GM12878 (cell line): ENCODE data around the gene VWA8. TPM values are rescaled to one million over a fixed set of nuclear protein-coding genes. Genes with fewer than 3 reads are reported as not detected.

Experiments used
- ATAC-seq: fragments of 200-7000 bp; cut with Tn5 transposase; 3 replicates; pipeline ENCODE4 v1.9.1; 2020; ENCODE audit warnings: mild to moderate bottlenecking, moderate library complexity
- BruUV-seq: library from RNA; stranded (reverse); fragments of 400-500 nt; replicated peaks from 2 replicates; lab custom pipeline; 2021; lab: Mats Ljungman, UMichigan
- CTCF ChIA-PET: fragments of 300-600 bp; sonication (Branson Sonifier 250); formaldehyde crosslinking; extraction: SDS; loops from one replicate; lab custom pipeline; 2021; ENCODE audit warnings: inconsistent platforms; lab: Yijun Ruan, JAX
- POLR2A ChIA-PET: fragments of 350-600 bp; formaldehyde crosslinking; extraction: SDS; loops from one replicate; lab custom pipeline; 2021; ENCODE audit warnings: inconsistent platforms; lab: Charles Lee
- RAD21 ChIA-PET: fragments of 300-600 bp; sonication (Branson Sonifier 250); formaldehyde crosslinking; loops from one replicate; lab custom pipeline; 2023; ENCODE audit warnings: antibody characterized with exemption; ENCODE audit not compliant: unreplicated experiment; lab: Charles Lee
- SMC1A ChIA-PET: fragments of 300-600 bp; sonication (Branson Sonifier 250); formaldehyde crosslinking; loops from one replicate; lab custom pipeline; 2023; ENCODE audit not compliant: unreplicated experiment, uncharacterized antibody; lab: Charles Lee
- DNase-seq: peaks from one replicate; pipeline ENCODE4 v3.0.0-alpha.2; 2011; ENCODE audit warnings: low read depth, low spot score
- FAIRE-seq: peaks from 3 replicates; lab custom pipeline; 2011; peaks lifted over from hg19 to GRCh38; lab: Jason Lieb, UNC
- H2AFZ ChIP-seq: 2 replicates; pipeline ENCODE4 v1.6.0; 2011; ENCODE audit warnings: low read depth, low read length, control low read depth; ENCODE audit not compliant: control insufficient read depth
- H3K27ac ChIP-seq: 2 replicates; pipeline ENCODE4 v1.5.1; 2011; ENCODE audit warnings: control low read depth; ENCODE audit not compliant: control insufficient read depth, insufficient read depth
- H3K27me3 ChIP-seq, 2 experiments: replicated peaks in 1 of 2; 2 replicates each; pipeline versions ENCODE4 v1.6.0 to v1.6.1; 2011; ENCODE audit warnings: low read length in 1 of 2; ENCODE audit not compliant: control insufficient read depth in 2 of 2, insufficient read depth in 2 of 2
- H3K36me3 ChIP-seq, 2 experiments: 2 replicates each; pipeline ENCODE4 v1.5.1; 2011; ENCODE audit warnings: low read length in 1 of 2; ENCODE audit not compliant: control insufficient read depth in 2 of 2, insufficient read depth in 2 of 2
- H3K4me1 ChIP-seq: 2 replicates; pipeline ENCODE4 v1.6.1; 2011; ENCODE audit warnings: mild to moderate bottlenecking, low read length, moderate library complexity, mixed read lengths; ENCODE audit not compliant: control insufficient read depth, insufficient read depth
- H3K4me2 ChIP-seq: 2 replicates; pipeline ENCODE4 v1.6.0; 2011; ENCODE audit warnings: control low read depth; ENCODE audit not compliant: control insufficient read depth, insufficient read depth
- H3K4me3 ChIP-seq: fragments of 200-600 bp; sonication (generic); 2 replicates; pipeline ENCODE4 v1.5.1; 2016
- H3K79me2 ChIP-seq: 2 replicates; pipeline ENCODE4 v1.6.0; 2011; ENCODE audit warnings: low read length; ENCODE audit not compliant: control insufficient read depth, insufficient read depth
- H3K9ac ChIP-seq: 2 replicates; pipeline ENCODE4 v1.8.0; 2011; ENCODE audit warnings: low read length, control low read depth, mixed read lengths; ENCODE audit not compliant: control insufficient read depth, insufficient read depth
- H3K9me3 ChIP-seq: replicated peaks from 3 replicates; pipeline ENCODE4 v1.5.1; 2011; ENCODE audit warnings: mild to moderate bottlenecking, low read length; ENCODE audit not compliant: control insufficient read depth, insufficient read depth
- H4K20me1 ChIP-seq: 2 replicates; pipeline ENCODE4 v1.6.0; 2011; ENCODE audit not compliant: control insufficient read depth, insufficient read depth
- BMI1 ChIP-seq: fragments of 450-650 bp; IDR thresholded peaks from 2 replicates; pipeline ENCODE4 v1.6.1; 2016; ENCODE audit warnings: mild to moderate bottlenecking, moderate library complexity, borderline replicate concordance
- CUX1 ChIP-seq: IDR thresholded peaks from 2 replicates; pipeline ENCODE4 v1.6.1; 2012; ENCODE audit warnings: improper control_type of control experiment, low read depth, low read length; ENCODE audit not compliant: insufficient replicate concordance
- FOXM1 ChIP-seq: IDR thresholded peaks from 2 replicates; pipeline ENCODE4 v1.6.1; 2012; ENCODE audit warnings: low read depth, mild to moderate bottlenecking, inconsistent platforms, low read length, moderate library complexity
- IRF3 ChIP-seq: fragments of 450-650 bp; IDR thresholded peaks from 2 replicates; pipeline ENCODE4 v1.6.1; 2014; ENCODE audit warnings: mild to moderate bottlenecking
- NFXL1 ChIP-seq: fragments of 450-650 bp; IDR thresholded peaks from 2 replicates; pipeline ENCODE4 v1.6.1; 2017; ENCODE audit warnings: antibody characterized with exemption, mild to moderate bottlenecking, borderline replicate concordance
- NFYA ChIP-seq: IDR thresholded peaks from 2 replicates; pipeline ENCODE4 v1.6.1; 2011; ENCODE audit warnings: low read depth, mild to moderate bottlenecking, low read length, improper control_type of control experiment, borderline replicate concordance
- NFYB ChIP-seq: IDR thresholded peaks from 2 replicates; pipeline ENCODE4 v1.6.1; 2011; ENCODE audit warnings: low read depth, mild to moderate bottlenecking, low read length, improper control_type of control experiment, moderate library complexity; ENCODE audit not compliant: insufficient read depth
- PAX8 ChIP-seq: fragments of 450-650 bp; IDR thresholded peaks from 2 replicates; pipeline ENCODE4 v1.6.1; 2017; ENCODE audit warnings: mild to moderate bottlenecking, moderate library complexity
- POLR2AphosphoS2 ChIP-seq: IDR thresholded peaks from 2 replicates; pipeline ENCODE4 v1.6.1; 2011; ENCODE audit warnings: low read depth, mild to moderate bottlenecking, low read length, improper control_type of control experiment, moderate library complexity
- RBBP5 ChIP-seq: fragments of 200-600 bp; sonication (generic); conservative IDR thresholded peaks from 2 replicates; pipeline ENCODE4 v1.6.1; 2016
- SMAD5 ChIP-seq: IDR thresholded peaks from 2 replicates; pipeline ENCODE4 v1.6.1; 2016; ENCODE audit warnings: antibody characterized with exemption, low read depth
- SP1 ChIP-seq: IDR thresholded peaks from one replicate; pipeline ENCODE4 v1.6.1; 2011; ENCODE audit warnings: low read depth, low read length
- SRF ChIP-seq, 2 experiments: IDR thresholded peaks; 2 replicates each; pipeline ENCODE4 v1.6.1; 2011; ENCODE audit warnings: low read depth in 2 of 2, low read length in 2 of 2, mild to moderate bottlenecking in 1 of 2, moderate library complexity in 1 of 2
- TCF7 ChIP-seq: IDR thresholded peaks from 2 replicates; pipeline ENCODE4 v1.6.1; 2014; ENCODE audit warnings: antibody characterized with exemption, borderline replicate concordance
- ZBED1 ChIP-seq: IDR thresholded peaks from 2 replicates; pipeline ENCODE4 v1.6.1; 2016; ENCODE audit warnings: borderline replicate concordance
- ZBTB11 ChIP-seq: fragments of 450-650 bp; formaldehyde crosslinking; IDR thresholded peaks from 2 replicates; pipeline ENCODE4 v1.5.0; 2022; ENCODE audit warnings: mild to moderate bottlenecking, missing genetic modification characterization
- WGBS: methylation state at CpG from one replicate; pipeline ENCODE4 v1.1.6; 2016; ENCODE audit warnings: low lambda C conversion rate; ENCODE audit not compliant: insufficient replicate concordance, insufficient coverage; ENCODE audit errors: missing lambda C conversion rate; 5-methylcytosine and 5-hydroxymethylcytosine counted together
- in situ Hi-C: fragments of 300-500 bp; cut with MboI; formaldehyde crosslinking; loops from 9 replicates; pipeline ENCODE4 v1.14.3; 2018; ENCODE audit warnings: mixed read lengths
- intact Hi-C: fragments of 100-400 bp; cut with micrococcal nuclease; formaldehyde crosslinking; loops from one replicate; pipeline ENCODE4 v1.14.2; 2022; ENCODE audit not compliant: unreplicated experiment
- polyA plus RNA-seq, 11 experiments: library from polyadenylated mRNA; depleted of rRNA in 4 of 11; unstranded in 6 of 11; stranded (reverse) in 5 of 11; fragments of >200 nt; fragmentation: Nextera tagmentation in 4 of 11; fragmentation: Illumina TruSeq in 1 of 11; extraction: Ambion mirVana in 4 of 11; extraction: Trizol in 1 of 11; gene quantifications; 1 replicate in 1 of 11; 2 replicates in 10 of 11; pipeline versions ENCODE4 v1.2.1 to v1.2.3, GENCODE V29; 2011 to 2016; ENCODE audit warnings: inconsistent platforms in 2 of 11, missing spikeins in 2 of 11, low read depth in 1 of 11
- total RNA-seq, 4 experiments: library from RNA; depleted of rRNA in 3 of 4; stranded (reverse); fragments of >200 nt in 3 of 4; fragmentation: Illumina TruSeq in 1 of 4; extraction: Trizol in 1 of 4; gene quantifications; 2 replicates each; pipeline versions ENCODE4 v1.2.1 to v1.2.3, GENCODE V29; 2013 to 2021

Gene VWA8
- total and polyA plus RNA-seq, 10 of the 15 experiments (the other 5 are each of a cell fraction or from before 2014, with no cell fraction given): 3.0 to 21.8 (median 13.5) TPM

- H4K20me1 ChIP-seq: no peaks in the 10 kb centered on the region
- no peak for FAIRE-seq
- no peak for ATAC-seq
- ChIA-PET CTCF (no interaction called here), POLR2A (no interaction called here), SMC1A (no interaction called here), RAD21 (no interaction called here)
- H3K4me3 ChIP-seq: no peak overlapping the region
- intact Hi-C loops: no loop called here
- no peaks in the 10 kb centered on the region for H3K27me3 ChIP-seq
- no TSS peak for BruUV-seq
- WGBS: 70% methylated on average over 7 of the region's 7 CpGs
- H2AFZ ChIP-seq: no peak overlapping the region
- no peaks in the 10 kb centered on the region for H3K36me3 ChIP-seq
- no peaks in the 10 kb centered on the region for H3K9me3 ChIP-seq
- no peak overlapping the region for H3K4me2 ChIP-seq
- no peaks in the 10 kb centered on the region for H3K79me2 ChIP-seq
- H3K27ac ChIP-seq: no peak overlapping the region
- in situ Hi-C loops: no loop called here
- no peaks in the 10 kb centered on the region for H3K4me1 ChIP-seq
- no peak overlapping the region for H3K9ac ChIP-seq
- no peak for DNase-seq
- TF ChIP-seq RBBP5 (no peak), POLR2AphosphoS2 (no peak), SMAD5 (no peak), SRF (IDR thresholded peaks at IDR 0.05; ENCODE audit: low read depth in 2 of 2, low read length in 2 of 2) (no peak), NFYA (no peak), NFYB (no peak), TCF7 (no peak), NFXL1 (no peak), IRF3 (no peak), FOXM1 (no peak), PAX8 (no peak), ZBTB11 (no peak), SP1 (no peak), BMI1 (no peak), CUX1 (no peak), ZBED1 (no peak)
Observed at GRCh38 chr13:41520016-41520659, 440.8 kb downstream of the VWA8 start.
